ENCODE data around the gene AP5B1. TPM values are rescaled to one million over a fixed set of nuclear protein-coding genes. Genes with fewer than 3 reads are reported as not detected.

AP5B1 gene, protein sequence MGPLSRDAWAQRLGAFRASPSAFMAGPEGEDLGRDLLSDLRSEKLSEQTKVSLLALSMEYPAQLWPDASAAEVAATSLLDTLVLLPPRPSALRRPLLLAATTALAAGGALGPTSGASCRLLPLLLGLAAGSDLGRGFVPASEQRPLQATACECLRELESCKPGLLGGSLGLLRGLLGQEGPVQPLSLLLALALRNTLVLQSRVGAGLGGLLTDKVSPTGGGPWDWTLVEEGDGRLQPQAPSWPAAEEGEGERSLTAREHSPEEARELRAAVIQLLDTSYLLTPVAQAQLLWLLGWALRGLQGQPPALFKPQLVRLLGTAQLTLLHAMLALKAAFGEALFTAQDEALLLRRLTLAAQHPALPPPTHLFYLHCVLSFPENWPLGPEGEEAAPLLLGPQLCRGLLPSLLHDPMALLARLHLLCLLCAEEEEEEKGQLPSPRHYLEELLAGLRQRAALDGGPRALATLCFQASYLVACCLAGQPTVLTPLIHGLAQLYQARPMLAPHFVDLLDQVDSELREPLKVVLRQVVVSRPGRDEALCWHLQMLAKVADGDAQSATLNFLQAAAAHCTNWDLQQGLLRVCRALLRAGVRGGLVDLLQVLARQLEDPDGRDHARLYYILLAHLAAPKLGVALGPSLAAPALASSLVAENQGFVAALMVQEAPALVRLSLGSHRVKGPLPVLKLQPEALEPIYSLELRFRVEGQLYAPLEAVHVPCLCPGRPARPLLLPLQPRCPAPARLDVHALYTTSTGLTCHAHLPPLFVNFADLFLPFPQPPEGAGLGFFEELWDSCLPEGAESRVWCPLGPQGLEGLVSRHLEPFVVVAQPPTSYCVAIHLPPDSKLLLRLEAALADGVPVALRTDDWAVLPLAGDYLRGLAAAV
- 17.2 TPM for polyA plus RNA-seq

DNA sequence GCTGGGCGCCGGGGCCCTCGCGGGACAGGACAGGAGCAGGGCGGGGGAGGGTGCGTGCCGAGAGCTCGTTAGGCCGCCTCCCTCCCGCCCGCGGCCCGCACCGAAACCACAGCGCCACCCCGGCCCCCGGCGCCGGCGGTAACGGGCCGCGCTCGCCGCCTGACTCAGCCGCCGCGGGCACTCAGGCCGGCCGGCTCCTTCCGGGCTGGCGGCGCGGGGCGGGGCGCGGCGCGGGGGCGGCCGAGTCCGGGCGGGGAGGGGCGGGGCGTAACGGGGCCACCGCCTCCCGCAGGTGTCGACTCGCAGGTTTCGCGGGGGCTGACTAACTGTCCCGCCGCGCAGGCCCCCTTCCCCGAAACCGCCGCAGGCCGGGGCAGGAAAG is at the start of gene AP5B1:
AP5B1 (minus strand) TSS at position 207 of the 382 bp plus-strand sequence. CDS start 385 bp downstream, outside the sequence.
- Mint-ChIP-seq H3K36me3 (no peaks in the 10 kb centered on the region), H3K27me3 (no peaks in the 10 kb centered on the region), H3K4me3 (peak within 1 kb of the TSS; percentile 83 to 92 (median 86)), H3K4me1 (peaks cover 2 to 16% (median 10%) of the 10 kb centered on the region in 3 donors), H3K9me3 (no peaks in the 10 kb centered on the region), H3K27ac (peak within 1 kb of the TSS in 2 of 3 donors; percentile 82 to 92)

DNA sequence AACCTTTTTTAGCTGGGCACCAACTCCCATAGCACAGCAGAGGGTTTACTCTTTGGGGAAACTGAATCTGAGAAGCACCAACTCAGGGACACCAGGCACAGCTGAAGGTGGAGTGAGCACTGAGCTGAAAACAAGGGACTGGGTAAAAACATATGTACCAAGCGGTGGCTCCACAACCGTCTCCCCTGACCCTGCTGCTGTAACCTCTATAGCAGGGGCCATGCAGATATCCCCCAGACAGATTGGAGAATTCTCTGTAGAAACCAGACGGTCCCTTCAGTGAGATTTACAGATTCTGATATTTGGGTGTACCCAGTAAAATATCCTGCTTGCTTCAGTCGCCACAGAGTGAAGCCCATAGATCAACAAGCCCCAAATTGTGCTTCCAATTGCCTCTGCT is 48.7 kb upstream of the AP5B1 start:
- peaks cover 0 to 6% (median 6%) of the 10 kb centered on the region in 3 donors for H3K4me1 Mint-ChIP-seq
- peaks cover 1% of the 10 kb centered on the region for H3K27me3 Mint-ChIP-seq
- peak overlapping the region in 1 of 4 donors; percentile 39 for H3K4me3 Mint-ChIP-seq
- H3K27ac Mint-ChIP-seq: no peak overlapping the region
- no peaks in the 10 kb centered on the region for H3K36me3 Mint-ChIP-seq
- no peaks in the 10 kb centered on the region for H3K9me3 Mint-ChIP-seq

DNA sequence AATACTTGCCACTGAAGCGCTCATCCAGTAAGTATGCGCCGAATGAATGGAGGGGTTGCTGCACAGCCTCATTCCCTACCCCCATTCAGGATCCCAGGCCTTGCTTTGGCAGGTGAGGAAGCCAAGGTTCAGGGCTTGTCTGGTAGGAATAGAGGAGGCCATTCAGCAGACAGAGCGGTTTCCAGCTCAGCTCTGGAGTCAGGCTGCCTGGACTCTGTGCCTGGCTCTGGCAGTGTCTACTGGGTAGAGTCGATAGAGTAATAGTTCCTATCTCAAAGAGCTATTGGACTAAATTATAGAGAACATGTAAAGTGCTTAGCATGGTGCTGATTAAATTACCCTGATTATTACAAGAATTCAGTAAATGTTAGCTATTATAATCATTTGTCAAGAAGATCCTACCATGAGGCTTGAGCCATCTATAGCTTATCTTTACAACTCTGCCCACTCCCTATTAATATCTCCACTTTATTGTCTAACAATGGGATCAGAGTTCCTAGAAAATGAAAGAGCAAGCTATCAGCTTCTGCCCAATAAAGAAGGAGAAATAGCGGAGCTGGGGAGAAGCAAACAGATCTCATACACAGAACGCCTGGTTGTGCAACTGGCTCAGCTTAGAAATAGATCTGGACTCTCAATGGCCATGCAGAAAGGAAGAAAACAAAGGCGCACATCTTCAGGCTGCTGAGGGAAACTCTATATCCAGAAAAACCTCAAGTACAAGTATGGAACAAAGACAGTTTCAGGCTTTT is 46.4 kb upstream of the AP5B1 start:
- Mint-ChIP-seq H3K4me1 (peaks cover 0 to 5% (median 2%) of the 10 kb centered on the region in 3 donors), H3K27me3 (peaks cover 1% of the 10 kb centered on the region), H3K4me3 (peak overlapping the region in 1 of 4 donors; percentile 63), H3K36me3 (no peaks in the 10 kb centered on the region), H3K9me3 (no peaks in the 10 kb centered on the region), H3K27ac (no peak overlapping the region)

DNA sequence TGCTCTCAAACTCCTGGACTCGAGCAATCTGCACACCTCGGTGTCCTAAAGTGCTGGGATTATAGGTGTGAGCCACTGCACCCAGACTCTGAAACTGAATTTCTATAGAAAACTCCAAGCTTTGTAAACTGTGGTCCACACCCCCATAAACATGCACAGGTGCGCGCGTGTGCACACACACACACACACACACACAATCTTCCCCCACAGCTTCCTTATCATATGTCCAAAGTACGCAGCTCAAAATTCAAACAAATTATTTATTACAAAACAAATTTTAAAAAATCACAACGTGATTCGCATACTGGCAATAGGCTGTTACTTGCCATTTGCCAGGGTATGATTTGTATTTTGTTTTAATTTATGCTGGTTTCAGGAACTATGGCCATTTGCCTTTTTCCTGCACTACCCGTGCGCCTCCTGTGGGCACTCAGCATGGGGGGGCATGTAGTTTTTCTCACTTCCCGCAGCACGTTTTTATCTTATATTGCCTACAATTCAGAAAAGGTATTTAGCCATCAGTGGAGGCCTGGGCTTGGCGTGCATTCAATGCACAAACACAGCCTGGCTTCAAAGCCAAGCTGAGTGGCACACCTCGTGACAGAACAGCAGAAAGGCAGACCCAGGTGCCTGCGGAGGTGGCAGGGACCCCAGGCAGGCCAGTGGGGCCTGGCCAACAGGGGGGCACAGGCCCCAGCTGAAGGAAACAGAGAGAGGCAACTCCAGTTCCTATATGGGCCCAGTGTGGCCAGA is 42.2 kb upstream of the AP5B1 start:
- no peaks in the 10 kb centered on the region for H3K4me1 Mint-ChIP-seq
- peak overlapping the region in 1 of 4 donors; percentile 28 for H3K4me3 Mint-ChIP-seq
- no peaks in the 10 kb centered on the region for H3K27me3 Mint-ChIP-seq
- H3K36me3 Mint-ChIP-seq: no peaks in the 10 kb centered on the region
- peak overlapping the region in 1 of 3 donors; percentile 28 for H3K27ac Mint-ChIP-seq
- no peaks in the 10 kb centered on the region for H3K9me3 Mint-ChIP-seq

DNA sequence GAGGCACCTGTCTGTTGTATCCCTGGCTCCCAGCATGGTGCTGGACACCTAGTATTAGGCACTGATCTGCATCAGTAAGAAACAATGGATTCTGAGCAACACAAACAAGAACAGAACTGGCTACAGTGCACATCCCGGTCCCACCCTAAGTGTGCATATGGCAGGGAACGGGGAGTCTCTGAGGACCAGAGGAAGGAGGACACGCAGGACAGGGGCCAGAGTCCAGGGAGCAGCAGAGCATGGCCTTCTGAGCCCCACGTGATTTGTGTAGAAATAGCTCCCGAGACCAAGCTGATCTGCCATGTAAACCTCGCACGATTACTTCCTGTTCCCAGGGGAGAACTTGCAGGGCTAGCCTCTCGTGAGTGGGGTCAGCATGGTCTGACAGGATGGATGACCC is 40.3 kb upstream of the AP5B1 start:
- no peaks in the 10 kb centered on the region for H3K9me3 Mint-ChIP-seq
- H3K4me3 Mint-ChIP-seq: no peak overlapping the region
- H3K27ac Mint-ChIP-seq: no peak overlapping the region
- H3K36me3 Mint-ChIP-seq: peaks cover 3% of the 10 kb centered on the region
- peaks cover 5 to 7% (median 7%) of the 10 kb centered on the region in 3 donors for H3K4me1 Mint-ChIP-seq
- H3K27me3 Mint-ChIP-seq: no peaks in the 10 kb centered on the region

DNA sequence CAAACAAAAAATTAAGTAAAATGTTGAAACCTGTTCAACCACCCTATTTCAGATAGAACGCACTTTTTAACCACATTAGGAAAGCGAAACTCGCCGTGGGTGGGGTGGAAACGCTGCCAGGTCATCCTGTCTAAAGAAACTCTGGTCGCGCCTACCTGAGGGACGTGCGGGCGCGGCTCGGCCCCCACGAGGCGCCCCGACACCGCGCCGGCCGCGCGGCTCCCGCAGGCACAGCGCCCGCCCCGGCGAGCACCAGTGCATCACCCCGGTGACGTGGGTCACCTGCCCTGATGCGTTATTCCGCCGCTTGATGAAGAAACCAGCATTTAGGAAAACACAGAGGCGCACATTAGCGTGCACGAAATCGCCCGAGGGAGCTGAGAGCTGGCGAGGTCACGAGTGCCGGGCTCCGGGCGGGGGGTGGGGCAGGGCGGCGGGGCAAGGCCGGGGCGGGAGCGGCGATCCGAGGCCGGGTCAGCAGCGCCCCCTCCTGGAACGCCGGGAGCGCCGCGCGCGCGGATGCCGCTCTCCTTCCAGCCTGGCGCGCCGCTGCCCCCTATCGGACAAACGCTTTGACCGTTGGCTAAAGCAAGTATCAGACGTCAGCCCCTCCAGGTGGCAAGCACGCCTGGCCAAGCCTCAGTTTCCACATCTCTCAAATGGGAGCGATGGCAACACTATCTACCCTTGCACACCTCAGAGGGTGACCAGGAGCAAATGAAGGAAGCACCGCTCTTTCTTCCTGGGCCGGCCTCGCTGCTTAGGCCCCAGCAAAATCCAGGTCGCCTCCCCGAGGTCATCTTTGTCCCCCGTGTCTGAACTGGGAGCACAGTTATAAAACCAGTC is 37.3 kb upstream of the AP5B1 start:
- H3K9me3 Mint-ChIP-seq: no peaks in the 10 kb centered on the region
- no peaks in the 10 kb centered on the region for H3K27me3 Mint-ChIP-seq
- peak overlapping the region; percentile 19 to 90 (median 68) for H3K27ac Mint-ChIP-seq
- H3K36me3 Mint-ChIP-seq: peaks cover 3% of the 10 kb centered on the region
- peak overlapping the region; percentile 80 to 91 (median 87) for H3K4me3 Mint-ChIP-seq
- H3K4me1 Mint-ChIP-seq: peaks cover 5 to 11% (median 9%) of the 10 kb centered on the region in 3 donors

DNA sequence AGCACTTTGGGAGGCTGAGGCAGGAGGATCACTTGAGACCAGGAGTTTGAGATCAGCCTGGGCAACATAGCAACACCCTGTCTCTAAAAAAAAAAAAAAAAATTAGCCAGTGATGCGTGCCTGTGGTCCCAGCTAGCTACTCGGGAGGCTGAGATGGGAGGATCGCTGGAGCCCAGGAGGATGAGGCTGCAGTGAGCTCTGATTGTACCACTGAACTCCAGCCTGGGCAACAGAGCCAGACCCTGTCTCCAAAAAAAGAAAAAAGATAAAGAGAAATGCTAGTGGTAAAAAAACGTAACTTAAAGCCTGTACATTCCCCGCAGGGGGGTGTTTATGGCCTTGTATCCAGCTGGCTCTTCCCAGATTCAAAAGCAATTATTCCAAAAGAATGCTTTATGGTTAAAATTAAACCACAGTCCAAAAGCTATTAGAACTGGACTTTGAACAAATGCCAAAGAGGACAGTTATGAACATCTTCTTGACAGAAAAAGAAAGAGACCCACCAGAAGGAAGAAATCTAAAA is 36.6 kb upstream of the AP5B1 start:
- Mint-ChIP-seq H3K9me3 (no peaks in the 10 kb centered on the region), H3K27me3 (no peaks in the 10 kb centered on the region), H3K27ac (peak overlapping the region in 2 of 3 donors; percentile 68 to 90), H3K36me3 (peaks cover 3% of the 10 kb centered on the region), H3K4me3 (peak overlapping the region; percentile 80 to 91 (median 87)), H3K4me1 (peaks cover 5 to 11% (median 9%) of the 10 kb centered on the region in 3 donors)

DNA sequence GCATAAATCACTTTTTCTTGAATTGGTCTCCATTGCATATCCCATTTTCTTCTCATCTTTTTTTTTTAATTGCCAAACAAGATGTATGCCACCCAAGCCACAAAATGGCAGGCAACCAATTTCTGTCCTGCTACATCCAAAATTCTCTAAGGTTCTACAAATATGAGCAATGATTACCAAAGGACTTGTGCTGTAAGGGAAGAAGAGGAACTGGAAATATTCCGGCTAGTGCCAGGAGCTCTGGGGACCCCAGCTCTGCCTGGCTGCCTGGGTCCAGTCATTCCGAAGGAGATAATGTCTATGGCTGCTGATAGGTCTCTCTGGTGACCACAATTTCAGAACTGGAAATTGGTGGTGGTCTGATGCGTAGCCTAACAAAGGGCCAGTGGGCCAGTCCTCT is 35.9 kb upstream of the AP5B1 start:
- Mint-ChIP-seq H3K4me3 (peak overlapping the region in 3 of 4 donors; percentile 41 to 88 (median 86)), H3K36me3 (peaks cover 3% of the 10 kb centered on the region), H3K4me1 (peaks cover 5 to 11% (median 9%) of the 10 kb centered on the region in 3 donors), H3K27ac (no peak overlapping the region), H3K27me3 (no peaks in the 10 kb centered on the region), H3K9me3 (no peaks in the 10 kb centered on the region)

DNA sequence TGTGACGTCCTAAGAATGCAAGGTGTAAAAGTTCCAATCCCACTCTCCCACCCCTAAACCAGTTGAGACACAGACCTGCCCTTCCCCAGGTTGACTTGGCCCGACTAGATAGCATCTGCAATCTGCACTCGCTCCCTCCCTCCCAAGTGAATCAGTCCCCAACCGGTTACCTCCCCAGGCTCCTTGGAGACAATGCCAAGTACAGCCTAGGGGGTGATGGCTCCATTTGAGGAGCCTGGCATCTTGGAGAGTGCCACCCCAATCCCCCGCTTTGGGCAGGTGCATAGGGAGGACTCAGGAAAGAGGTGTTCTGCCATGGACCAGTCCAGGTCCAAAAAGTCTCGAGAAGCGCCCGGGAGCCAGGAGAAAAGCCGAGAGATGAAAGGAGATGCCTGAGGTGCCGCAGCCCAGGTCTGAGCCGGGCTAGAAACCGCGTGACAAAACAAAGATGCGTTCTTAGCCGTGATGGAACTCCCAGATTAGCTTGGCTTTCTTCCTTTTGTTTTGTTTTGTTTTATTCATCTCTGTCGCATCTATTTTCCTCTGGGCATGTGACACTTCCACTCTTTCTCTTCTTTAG is 34.3 kb upstream of the AP5B1 start:
- Mint-ChIP-seq H3K27ac (no peak overlapping the region), H3K36me3 (peaks cover 3% of the 10 kb centered on the region), H3K27me3 (no peaks in the 10 kb centered on the region), H3K4me3 (peak overlapping the region in 1 of 4 donors; percentile 23), H3K4me1 (peaks cover 5 to 14% (median 11%) of the 10 kb centered on the region in 3 donors), H3K9me3 (no peaks in the 10 kb centered on the region)

DNA sequence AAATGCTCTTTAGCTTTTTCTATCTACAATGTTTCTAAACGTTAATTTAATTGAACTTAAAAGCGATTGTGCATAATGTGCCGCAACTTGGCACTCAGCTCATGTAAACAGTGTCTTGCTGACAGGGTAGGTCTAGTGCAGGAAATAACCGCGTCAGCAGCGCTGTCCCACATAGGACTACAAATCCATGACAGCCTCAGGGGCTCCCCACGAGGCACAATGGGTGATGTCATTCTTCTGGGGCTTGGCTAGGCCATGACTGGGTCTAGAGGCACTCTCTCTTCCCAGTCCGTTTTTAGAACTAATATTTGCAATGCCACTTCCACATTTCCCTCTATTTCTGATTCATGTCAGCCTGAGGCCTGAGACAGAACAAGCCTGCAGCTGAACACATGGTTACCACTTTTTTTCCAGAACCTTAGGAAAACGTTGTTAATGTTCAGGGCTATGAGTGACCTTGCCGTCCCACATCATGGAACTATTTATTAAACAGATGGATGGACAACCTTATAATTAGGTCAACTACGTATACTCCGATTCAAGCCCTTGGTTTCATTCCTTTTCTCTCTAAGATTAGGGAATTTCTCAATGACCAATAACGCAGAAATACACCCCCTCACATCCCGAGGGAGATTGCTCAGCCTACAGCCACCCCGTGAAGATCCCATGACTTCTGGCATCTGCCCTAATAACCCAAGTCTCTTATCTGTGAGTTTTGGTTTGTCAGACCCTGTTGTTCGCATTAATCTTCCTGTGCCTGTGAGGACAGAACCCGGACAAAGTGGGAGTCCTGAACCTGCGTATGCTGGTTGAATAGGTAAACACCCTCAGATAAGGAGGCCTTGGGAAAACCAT is 33.6 kb upstream of the AP5B1 start:
- Mint-ChIP-seq H3K4me1 (peaks cover 5 to 14% (median 11%) of the 10 kb centered on the region in 3 donors), H3K4me3 (peak overlapping the region in 1 of 4 donors; percentile 23), H3K36me3 (peaks cover 3% of the 10 kb centered on the region), H3K27me3 (no peaks in the 10 kb centered on the region), H3K9me3 (no peaks in the 10 kb centered on the region), H3K27ac (no peak overlapping the region)

DNA sequence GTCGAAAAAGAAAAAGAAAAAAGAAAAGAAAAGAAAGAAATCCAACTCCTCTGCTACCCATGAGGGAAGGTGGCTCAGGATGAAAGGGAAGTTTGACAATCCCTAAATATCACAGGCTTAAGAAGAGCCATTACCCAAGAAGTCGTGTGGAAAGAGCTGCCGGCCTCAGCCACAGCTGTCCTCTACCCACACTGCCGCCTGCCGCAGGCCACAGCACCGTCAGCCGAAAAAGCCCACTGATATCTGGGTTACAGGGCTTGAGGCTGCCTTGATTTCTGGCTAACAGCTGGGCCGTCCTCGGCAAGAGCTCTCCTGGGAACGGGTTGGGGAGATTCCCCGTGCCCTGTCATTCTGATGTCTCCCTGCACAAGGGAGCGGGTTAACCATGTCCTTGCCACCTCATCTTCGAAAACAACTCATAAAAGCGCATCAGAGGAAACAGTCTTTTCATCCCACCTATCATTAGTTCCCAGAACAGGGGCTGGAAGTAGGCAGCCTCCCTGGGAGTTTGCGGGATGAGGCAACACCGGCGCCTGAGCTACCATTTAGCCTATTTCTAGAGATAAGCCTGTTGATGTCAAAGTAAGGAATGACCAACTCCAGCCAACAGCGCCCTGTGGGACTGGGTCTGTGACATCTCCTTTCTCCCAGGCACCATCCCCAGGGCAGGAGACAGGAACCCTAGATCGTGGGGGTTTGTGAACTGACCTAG is 31.1 kb upstream of the AP5B1 start:
- Mint-ChIP-seq H3K36me3 (peaks cover 3% of the 10 kb centered on the region), H3K27me3 (no peaks in the 10 kb centered on the region), H3K9me3 (no peaks in the 10 kb centered on the region), H3K4me1 (peaks cover 0 to 12% (median 9%) of the 10 kb centered on the region in 3 donors), H3K27ac (no peak overlapping the region), H3K4me3 (no peak overlapping the region)

All from IgD-negative memory B cell (primary cell).